Measurements from ENCODE around the gene LRRK1.
A peak's percentile ranks its signal among the peaks of the same experiment; 100 is the strongest.

The LRRK1 gene

DNA sequence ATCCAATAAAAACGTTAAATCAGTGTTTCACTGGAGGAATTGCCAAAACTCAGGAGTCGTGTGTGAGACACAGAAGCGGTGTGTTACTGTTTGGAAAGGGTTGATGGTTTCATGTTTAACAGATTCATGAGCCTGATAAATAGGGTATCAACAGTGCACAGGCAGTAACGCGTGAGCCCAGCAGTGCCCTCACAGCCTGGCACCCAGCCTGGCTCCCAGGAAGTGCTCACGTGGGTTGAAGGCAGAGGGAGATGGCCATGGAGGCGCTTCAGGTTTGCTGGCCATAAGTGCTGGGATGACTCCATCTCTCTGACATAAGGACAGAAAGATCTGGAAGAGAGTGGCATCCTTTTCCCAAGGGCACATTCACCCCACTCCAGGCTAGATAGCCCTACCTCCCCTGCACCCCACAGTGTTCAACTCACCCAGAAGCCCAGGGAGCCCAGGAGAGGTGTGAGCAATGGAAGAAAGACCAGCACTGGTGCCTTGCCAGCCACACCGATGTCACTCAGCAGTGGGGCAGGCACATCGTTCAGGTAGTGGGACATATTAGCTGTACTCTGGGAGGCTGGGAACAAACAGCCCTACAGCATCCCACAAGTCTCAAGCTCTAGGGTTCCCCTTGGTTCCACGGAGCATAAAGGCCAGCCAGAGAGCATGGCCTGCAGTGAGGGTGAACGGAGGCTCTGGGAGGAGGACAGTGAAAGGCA lies 164.3 kb downstream of the LRRK1 start:
- Mint-ChIP-seq H3K4me3 (no peak overlapping the region), H3K4me1 (peaks cover 11% of the 10 kb centered on the region), H3K27ac (peak overlapping the region in 2 of 3 experiments; percentile 30 to 55), H3K36me3 (ENCODE audit: low read depth) (no peaks in the 10 kb centered on the region), H3K9me3 (no peaks in the 10 kb centered on the region), H3K27me3 (ENCODE audit: low read depth) (no peaks in the 10 kb centered on the region)
- no peak for TF ChIP-seq CTCF (IDR thresholded peaks at IDR 0.05; ENCODE audit: unreplicated experiment in 3 of 3)

DNA sequence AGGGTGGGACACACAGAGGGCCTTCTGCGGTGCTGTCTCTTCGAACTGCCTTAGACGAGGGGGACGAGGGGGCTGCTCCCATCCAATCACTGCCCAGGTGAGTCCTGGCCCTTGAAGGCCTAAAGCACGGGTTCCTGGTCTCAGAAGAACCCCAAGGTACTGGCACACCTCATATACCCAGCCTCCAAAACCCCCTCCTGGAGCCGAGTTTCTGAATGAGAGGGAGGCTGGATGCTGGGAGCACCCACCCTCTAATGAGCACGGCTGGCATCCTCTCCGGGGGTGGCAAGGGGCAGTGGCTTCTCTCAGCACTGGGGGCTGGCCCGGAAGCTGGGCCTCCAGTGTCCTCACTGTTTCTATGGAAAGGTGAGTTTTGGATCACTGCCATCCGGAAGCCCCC lies 165.6 kb downstream of the LRRK1 start:
- H3K27me3 Mint-ChIP-seq (ENCODE audit: low read depth) = peaks cover 4% of the 10 kb centered on the region

GRCh38 chr15:101085311-101085700 lies 166.1 kb downstream of the LRRK1 start:
- Mint-ChIP-seq H3K27me3 (ENCODE audit: low read depth) (peaks cover 4% of the 10 kb centered on the region), H3K27ac (no peak overlapping the region), H3K4me3 (no peak overlapping the region), H3K36me3 (ENCODE audit: low read depth) (no peaks in the 10 kb centered on the region), H3K9me3 (no peaks in the 10 kb centered on the region), H3K4me1 (peaks cover 25% of the 10 kb centered on the region)
- no peak for TF ChIP-seq CTCF (IDR thresholded peaks at IDR 0.05; ENCODE audit: unreplicated experiment in 3 of 3)

More for the DNA sequence above, 165.6 kb downstream of the LRRK1 start:
- H3K27ac Mint-ChIP-seq = no peak overlapping the region
- TF ChIP-seq CTCF (IDR thresholded peaks at IDR 0.05; ENCODE audit: unreplicated experiment in 3 of 3) = no peak
- H3K4me3 Mint-ChIP-seq = no peak overlapping the region
- H3K4me1 Mint-ChIP-seq = peaks cover 20% of the 10 kb centered on the region
- H3K9me3 Mint-ChIP-seq = no peaks in the 10 kb centered on the region
- no peaks in the 10 kb centered on the region for H3K36me3 Mint-ChIP-seq (ENCODE audit: low read depth)

GRCh38 chr15:101086394-101087171 lies 167.4 kb downstream of the LRRK1 start:
- Mint-ChIP-seq H3K27me3 (ENCODE audit: low read depth) (peaks cover 4% of the 10 kb centered on the region), H3K36me3 (ENCODE audit: low read depth) (no peaks in the 10 kb centered on the region), H3K4me3 (no peak overlapping the region), H3K4me1 (peaks cover 38% of the 10 kb centered on the region), H3K9me3 (no peaks in the 10 kb centered on the region), H3K27ac (peak overlapping the region; percentile 50 to 64 (median 64))
- no peak for TF ChIP-seq CTCF (IDR thresholded peaks at IDR 0.05; ENCODE audit: unreplicated experiment in 3 of 3)

DNA sequence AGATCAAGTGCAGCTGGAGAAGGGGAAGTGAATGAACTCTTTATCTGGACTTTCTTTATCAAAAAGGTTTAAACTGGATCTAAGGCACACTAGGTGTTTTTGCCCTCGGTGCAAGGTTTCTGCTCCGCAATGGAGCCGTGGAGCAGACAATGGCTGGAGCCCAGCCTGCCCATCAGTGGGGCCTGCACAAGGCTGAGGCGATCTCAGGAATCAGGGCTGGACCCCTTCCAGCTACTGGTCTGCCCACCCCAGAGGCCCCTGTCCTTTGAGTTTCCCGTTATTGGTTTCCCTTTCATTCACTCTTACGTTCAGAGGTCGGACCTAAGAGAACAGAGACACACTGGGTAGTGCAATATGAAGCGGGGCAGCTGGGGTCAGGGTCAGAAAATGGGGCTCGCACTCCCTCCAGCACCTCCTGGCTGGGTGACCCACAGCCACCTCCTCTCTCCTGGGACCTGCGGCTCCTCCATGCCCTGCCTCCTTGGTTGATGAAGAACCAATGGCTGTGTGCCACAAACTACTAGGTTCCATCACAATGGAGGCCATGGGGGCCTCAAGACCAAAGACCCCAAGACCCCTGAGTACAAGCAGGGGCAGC lies 168.1 kb downstream of the LRRK1 start:
- H3K9me3 Mint-ChIP-seq = no peaks in the 10 kb centered on the region
- no peak overlapping the region for H3K4me3 Mint-ChIP-seq
- H3K36me3 Mint-ChIP-seq (ENCODE audit: low read depth) = no peaks in the 10 kb centered on the region
- H3K27ac Mint-ChIP-seq = peak overlapping the region; percentile 50 to 64 (median 64)
- TF ChIP-seq CTCF (IDR thresholded peaks at IDR 0.05; ENCODE audit: unreplicated experiment in 3 of 3) = no peak
- peaks cover 4% of the 10 kb centered on the region for H3K27me3 Mint-ChIP-seq (ENCODE audit: low read depth)
- peaks cover 45% of the 10 kb centered on the region for H3K4me1 Mint-ChIP-seq
